Uterus (tissue), 2 donors: ENCODE data around the gene PML.
"Not testable (repeated sequence)": the region's sequence is repeated elsewhere in the genome, so short reads cannot be mapped to it uniquely, and the experiment has no call there.

Experiments
- POLR2A ChIP-seq, 2 donors: fragments of 450-650 bp; IDR thresholded peaks; one replicate each; pipeline ENCODE4 v1.6.1; 2016; ENCODE audit warnings: antibody characterized with exemption in 2 of 2, mild to moderate bottlenecking in 1 of 2, moderate library complexity in 1 of 2
- TF ChIP-seq, protein P1 (sequence below), 4 experiments: fragments of 200-600 bp in 2 of 4; fragments of 450-650 bp in 2 of 4; sonication (generic) in 2 of 4; IDR thresholded peaks; one replicate each; pipeline ENCODE4 v1.5.1; 2016 to 2019; ENCODE audit warnings: antibody characterized with exemption in 4 of 4, mild to moderate bottlenecking in 2 of 4, moderate library complexity in 1 of 4

DNA sequence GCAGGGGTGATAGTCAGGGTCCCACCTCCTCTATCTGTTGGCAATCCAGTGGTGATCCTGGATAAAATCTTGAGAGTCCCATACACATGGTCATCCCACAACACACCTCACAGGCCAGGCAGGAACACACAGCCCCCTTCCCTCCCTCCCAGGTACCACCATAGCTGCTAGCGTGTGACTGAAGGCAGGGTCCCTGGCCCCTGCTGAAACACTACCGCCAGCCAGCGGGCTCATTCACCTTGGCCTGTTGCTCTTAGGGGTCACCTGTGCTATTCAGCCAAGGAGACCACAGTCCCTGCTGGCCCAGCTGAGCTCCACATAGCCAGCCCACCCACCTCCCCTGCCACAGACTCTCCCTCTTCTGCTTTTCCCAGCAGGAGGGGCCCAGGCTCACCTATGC lies 69.7 kb downstream of the PML start:
- TF ChIP-seq, protein P1, sequence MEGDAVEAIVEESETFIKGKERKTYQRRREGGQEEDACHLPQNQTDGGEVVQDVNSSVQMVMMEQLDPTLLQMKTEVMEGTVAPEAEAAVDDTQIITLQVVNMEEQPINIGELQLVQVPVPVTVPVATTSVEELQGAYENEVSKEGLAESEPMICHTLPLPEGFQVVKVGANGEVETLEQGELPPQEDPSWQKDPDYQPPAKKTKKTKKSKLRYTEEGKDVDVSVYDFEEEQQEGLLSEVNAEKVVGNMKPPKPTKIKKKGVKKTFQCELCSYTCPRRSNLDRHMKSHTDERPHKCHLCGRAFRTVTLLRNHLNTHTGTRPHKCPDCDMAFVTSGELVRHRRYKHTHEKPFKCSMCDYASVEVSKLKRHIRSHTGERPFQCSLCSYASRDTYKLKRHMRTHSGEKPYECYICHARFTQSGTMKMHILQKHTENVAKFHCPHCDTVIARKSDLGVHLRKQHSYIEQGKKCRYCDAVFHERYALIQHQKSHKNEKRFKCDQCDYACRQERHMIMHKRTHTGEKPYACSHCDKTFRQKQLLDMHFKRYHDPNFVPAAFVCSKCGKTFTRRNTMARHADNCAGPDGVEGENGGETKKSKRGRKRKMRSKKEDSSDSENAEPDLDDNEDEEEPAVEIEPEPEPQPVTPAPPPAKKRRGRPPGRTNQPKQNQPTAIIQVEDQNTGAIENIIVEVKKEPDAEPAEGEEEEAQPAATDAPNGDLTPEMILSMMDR (IDR thresholded peaks at IDR 0.05), result not testable (repeated sequence)
- TF ChIP-seq POLR2A (IDR thresholded peaks at IDR 0.05), result not testable (repeated sequence)
